IMR-90 (cell line): ENCODE measurements around the gene FRS3. TPM values are rescaled to one million over a fixed set of nuclear protein-coding genes. Genes with fewer than 3 reads are reported as not detected.

Source experiments
- ATAC-seq: fragments of 200-7000 bp; cut with Tn5 transposase; 2 replicates; pipeline ENCODE4 v1.9.1; 2020; ENCODE audit warnings: low read depth, mild to moderate bottlenecking, moderate library complexity
- BruUV-seq: library from RNA; stranded (reverse); fragments of 400-500 nt; replicated peaks from 2 replicates; lab custom pipeline; 2021; lab: Mats Ljungman, UMichigan
- CTCF ChIA-PET: fragments of 300-600 bp; formaldehyde crosslinking; extraction: SDS; loops from one replicate; lab custom pipeline; 2021; ENCODE audit warnings: antibody characterized with exemption; lab: Yijun Ruan, JAX
- POLR2A ChIA-PET: fragments of 300-600 bp; sonication (Branson Sonifier 250); formaldehyde crosslinking; loops from one replicate; lab custom pipeline; 2022; ENCODE audit warnings: antibody characterized with exemption; ENCODE audit not compliant: unreplicated experiment; lab: Charles Lee
- DNase-seq: peaks from one replicate; pipeline ENCODE4 v3.0.0; 2013
- H2AFZ ChIP-seq: replicated peaks from 2 replicates; pipeline ENCODE3; 2013; ENCODE audit warnings: low read length, mild to moderate bottlenecking; ENCODE audit not compliant: poor library complexity
- H2AK5ac ChIP-seq: 2 replicates; pipeline ENCODE4 v1.6.1; 2013; ENCODE audit warnings: low read depth, low read length, inconsistent platforms
- H2AK9ac ChIP-seq: replicated peaks from 2 replicates; pipeline ENCODE3; 2013; ENCODE audit warnings: mild to moderate bottlenecking, low read depth, low read length, moderate library complexity; ENCODE audit not compliant: poor library complexity
- H2BK120ac ChIP-seq: 2 replicates; pipeline ENCODE4 v1.6.1; 2013; ENCODE audit warnings: low read depth, low read length, inconsistent platforms
- H2BK15ac ChIP-seq: 3 replicates; pipeline ENCODE4 v1.6.1; 2013; ENCODE audit warnings: low read depth, low read length, inconsistent platforms
- H2BK20ac ChIP-seq: 2 replicates; pipeline ENCODE4 v1.6.1; 2013; ENCODE audit warnings: low read depth, mild to moderate bottlenecking, inconsistent platforms, low read length, moderate library complexity
- H2BK5ac ChIP-seq: 2 replicates; pipeline ENCODE4 v1.6.1; 2013; ENCODE audit warnings: mild to moderate bottlenecking, low read depth, low read length, inconsistent platforms; ENCODE audit not compliant: poor library complexity, severe bottlenecking
- H3K14ac ChIP-seq: replicated peaks from 2 replicates; pipeline ENCODE4 v1.6.1; 2013; ENCODE audit warnings: low read depth, low read length, inconsistent platforms
- H3K18ac ChIP-seq: 2 replicates; pipeline ENCODE4 v1.6.1; 2013; ENCODE audit warnings: low read depth, low read length, control low read depth
- H3K23ac ChIP-seq: 2 replicates; pipeline ENCODE4 v1.6.1; 2013; ENCODE audit warnings: low read depth, low read length, inconsistent platforms
- H3K27ac ChIP-seq: 2 replicates; pipeline ENCODE4 v1.5.1; 2013; ENCODE audit warnings: mild to moderate bottlenecking, control low read depth, low read length; ENCODE audit not compliant: insufficient read depth
- H3K27me3 ChIP-seq: 2 replicates; pipeline ENCODE4 v1.6.1; 2013; ENCODE audit warnings: low read length; ENCODE audit not compliant: control insufficient read depth, insufficient read depth
- H3K36me3 ChIP-seq: 2 replicates; pipeline ENCODE4 v1.6.1; 2013; ENCODE audit warnings: low read length, mixed read lengths; ENCODE audit not compliant: control insufficient read depth, insufficient read depth
- H3K4ac ChIP-seq: 2 replicates; pipeline ENCODE4 v1.6.1; 2013; ENCODE audit warnings: low read depth, low read length, inconsistent platforms
- H3K4me1 ChIP-seq: 2 replicates; pipeline ENCODE4 v1.6.1; 2013; ENCODE audit warnings: low read length, mixed read lengths; ENCODE audit not compliant: control insufficient read depth, insufficient read depth
- H3K4me2 ChIP-seq: 2 replicates; pipeline ENCODE4 v1.6.1; 2013; ENCODE audit warnings: low read depth, mild to moderate bottlenecking, control low read depth, low read length, moderate library complexity
- H3K4me3 ChIP-seq: 2 replicates; pipeline ENCODE4 v1.5.1; 2013; ENCODE audit warnings: low read depth, mild to moderate bottlenecking, control low read depth, low read length, moderate library complexity; ENCODE audit not compliant: insufficient read depth
- H3K56ac ChIP-seq: 2 replicates; pipeline ENCODE4 v1.6.1; 2013; ENCODE audit warnings: low read length, inconsistent platforms; ENCODE audit not compliant: insufficient read depth; ENCODE audit errors: extremely low read depth
- H3K79me1 ChIP-seq, 2 experiments: 2 replicates each; pipeline ENCODE4 v1.6.1; 2013; ENCODE audit warnings: low read length in 2 of 2, inconsistent platforms in 1 of 2, low read depth in 1 of 2
- H3K9ac ChIP-seq: 2 replicates; pipeline ENCODE4 v1.6.1; 2013; ENCODE audit warnings: low read depth, low read length, control low read depth
- H3K9me1 ChIP-seq: 2 replicates; pipeline ENCODE4 v1.6.1; 2013; ENCODE audit warnings: low read length, inconsistent platforms; ENCODE audit not compliant: insufficient read depth
- H3K9me3 ChIP-seq: 2 replicates; pipeline ENCODE4 v1.6.1; 2013; ENCODE audit warnings: low read length; ENCODE audit not compliant: control insufficient read depth, insufficient read depth
- H4K20me1 ChIP-seq: 2 replicates; pipeline ENCODE4 v1.6.1; 2013; ENCODE audit warnings: low read length, inconsistent platforms; ENCODE audit not compliant: insufficient read depth
- H4K5ac ChIP-seq: 2 replicates; pipeline ENCODE4 v1.6.1; 2013; ENCODE audit warnings: mild to moderate bottlenecking, low read depth, low read length, control low read depth
- H4K8ac ChIP-seq, 2 experiments: 2 replicates each; pipeline ENCODE4 v1.6.1; 2013; ENCODE audit warnings: low read depth in 2 of 2, low read length in 2 of 2, control low read depth in 1 of 2, inconsistent platforms in 1 of 2
- H4K91ac ChIP-seq: 2 replicates; pipeline ENCODE4 v1.6.1; 2013; ENCODE audit warnings: low read depth, low read length, inconsistent platforms; ENCODE audit not compliant: insufficient read depth
- BHLHE40 ChIP-seq: fragments of 150-350 bp; IDR thresholded peaks from 2 replicates; pipeline ENCODE4 v1.6.1; 2016; ENCODE audit warnings: mild to moderate bottlenecking, low read depth, low read length
- CEBPB ChIP-seq: IDR thresholded peaks from 2 replicates; pipeline ENCODE4 v1.6.1; 2012; ENCODE audit warnings: low read depth, low read length, improper control_type of control experiment
- CHD1 ChIP-seq: IDR thresholded peaks from 2 replicates; pipeline ENCODE4 v1.6.1; 2012; ENCODE audit warnings: low read depth, low read length, improper control_type of control experiment
- FOS ChIP-seq: fragments of 150-350 bp; IDR thresholded peaks from 2 replicates; pipeline ENCODE4 v1.6.1; 2016; ENCODE audit warnings: low read depth, low read length
- MAFK ChIP-seq: IDR thresholded peaks from 2 replicates; pipeline ENCODE4 v1.6.1; 2012; ENCODE audit warnings: low read depth, low read length, improper control_type of control experiment
- MAZ ChIP-seq: IDR thresholded peaks from 2 replicates; pipeline ENCODE4 v1.6.1; 2012; ENCODE audit warnings: low read depth, mild to moderate bottlenecking, low read length, improper control_type of control experiment, moderate library complexity, borderline replicate concordance
- MXI1 ChIP-seq: IDR thresholded peaks from 2 replicates; pipeline ENCODE4 v1.6.1; 2012; ENCODE audit warnings: low read depth, mild to moderate bottlenecking, low read length, moderate library complexity, borderline replicate concordance
- NFE2L2 ChIP-seq: fragments of 150-350 bp; IDR thresholded peaks from 2 replicates; pipeline ENCODE4 v1.6.1; 2016; ENCODE audit warnings: low read depth, mild to moderate bottlenecking, low read length
- POLR2A ChIP-seq: IDR thresholded peaks from 2 replicates; pipeline ENCODE4 v1.6.1; 2012; ENCODE audit warnings: mild to moderate bottlenecking, low read depth, low read length
- RAD21 ChIP-seq: IDR thresholded peaks from 2 replicates; pipeline ENCODE4 v1.6.1; 2012; ENCODE audit warnings: low read length, improper control_type of control experiment
- RCOR1 ChIP-seq: IDR thresholded peaks from 2 replicates; pipeline ENCODE4 v1.6.1; 2012; ENCODE audit warnings: mild to moderate bottlenecking, low read length, improper control_type of control experiment; ENCODE audit not compliant: insufficient replicate concordance
- RFX5 ChIP-seq: IDR thresholded peaks from 2 replicates; pipeline ENCODE4 v1.8.0; 2012; ENCODE audit warnings: low read depth, mild to moderate bottlenecking, low read length, moderate library complexity
- SMC3 ChIP-seq: fragments of 150-350 bp; IDR thresholded peaks from 2 replicates; pipeline ENCODE4 v1.6.1; 2016; ENCODE audit warnings: low read depth, mild to moderate bottlenecking, antibody characterized with exemption, low read length, moderate library complexity
- WGBS, 2 experiments: methylation state at CpG; one replicate each; pipeline versions ENCODE4 v1.1.5 to v1.1.7; 2013; ENCODE audit warnings: missing lambda C conversion rate in 2 of 2; ENCODE audit not compliant: insufficient read length in 1 of 2; ENCODE audit errors: extremely low coverage in 2 of 2; 5-methylcytosine and 5-hydroxymethylcytosine counted together
- dilution Hi-C: fragments of 300-500 bp; cut with HindIII; formaldehyde crosslinking; loops from one replicate; pipeline ENCODE4 v1.14.3; 2018; ENCODE audit warnings: low sequenced_read_pairs; ENCODE audit not compliant: unreplicated experiment
- in situ Hi-C: fragments of 300-500 bp; cut with MboI; formaldehyde crosslinking; loops from 3 replicates; pipeline ENCODE4 v1.14.3; 2019; ENCODE audit warnings: low sequenced_read_pairs, inconsistent platforms, mixed read lengths
- intact Hi-C: fragments of 100-400 bp; cut with micrococcal nuclease; formaldehyde crosslinking; loops from 2 replicates; pipeline ENCODE4 v1.10.0; 2022
- polyA plus RNA-seq, 3 experiments: library from polyadenylated mRNA; depleted of rRNA; stranded (reverse); fragments of >200 nt; gene quantifications; 2 replicates each; pipeline ENCODE4 v1.2.3, GENCODE V29; 2012; ENCODE audit warnings: low replicate concordance in 1 of 3
- total RNA-seq: library from RNA; depleted of rRNA; stranded (reverse); fragments of >200 nt; gene quantifications from 2 replicates; pipeline ENCODE4 v1.2.3, GENCODE V29; 2012
- TF ChIP-seq, protein P1 (sequence below): fragments of 150-350 bp; IDR thresholded peaks from 2 replicates; pipeline ENCODE4 v1.6.1; 2017; ENCODE audit warnings: mild to moderate bottlenecking, antibody characterized with exemption, low read length, low read depth
- TF ChIP-seq, protein P2 (sequence below): fragments of 150-350 bp; IDR thresholded peaks from 2 replicates; pipeline ENCODE4 v1.6.1; 2016; ENCODE audit warnings: low read depth, mild to moderate bottlenecking, low read length, moderate library complexity, borderline replicate concordance
- TF ChIP-seq, protein P3 (sequence below): conservative IDR thresholded peaks from 2 replicates; pipeline ENCODE4 v1.5.1; 2012; ENCODE audit warnings: mild to moderate bottlenecking, low read depth, low read length, improper control_type of control experiment

The FRS3 gene
- total and polyA plus RNA-seq, 2 of the 4 experiments (the other 2 are of a cell fraction): 0.54 to 3.8 TPM

DNA sequence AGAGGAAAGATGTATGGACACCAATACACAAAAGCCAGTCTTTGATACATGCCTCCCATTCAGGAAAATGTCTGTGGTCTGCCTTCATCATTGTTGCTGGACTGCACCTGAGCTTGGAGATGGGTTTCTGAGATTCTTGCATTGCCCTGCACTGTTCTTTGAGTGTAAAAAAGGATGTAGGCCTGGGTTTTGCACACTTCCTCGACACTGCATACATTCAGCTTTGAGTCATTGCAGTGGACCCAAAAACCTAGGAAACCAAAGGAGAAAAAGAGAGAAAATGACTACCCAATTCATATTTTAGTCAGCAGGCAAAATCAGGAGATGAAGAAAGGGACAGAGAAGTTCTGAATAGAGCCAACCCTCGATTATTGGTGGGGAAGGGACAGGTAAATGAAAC is 16.8 kb upstream of the FRS3 start:
- no peak overlapping the region for H2BK15ac ChIP-seq
- intact Hi-C loops: no loop called here
- no peak overlapping the region for H3K56ac ChIP-seq
- H3K27me3 ChIP-seq: no peaks in the 10 kb centered on the region
- no peak overlapping the region for H2BK120ac ChIP-seq
- no peak overlapping the region for H2BK20ac ChIP-seq
- peaks cover 23% of the 10 kb centered on the region for H3K36me3 ChIP-seq
- no peak overlapping the region for H3K4ac ChIP-seq
- no peak overlapping the region for H3K18ac ChIP-seq
- no peak overlapping the region for H4K91ac ChIP-seq
- no peak overlapping the region for H4K5ac ChIP-seq
- H3K9me3 ChIP-seq: no peaks in the 10 kb centered on the region
- H3K14ac ChIP-seq: no peak overlapping the region
- H3K27ac ChIP-seq: no peak overlapping the region
- H2AK9ac ChIP-seq: no peak overlapping the region
- H3K4me1 ChIP-seq: no peaks in the 10 kb centered on the region; the same call in 1 of the 2 replicates
- in situ Hi-C loops: no loop called here
- no peak for TF ChIP-seq MXI1
- TF ChIP-seq MAFK: no peak
- no peak for TF ChIP-seq RFX5
- no peak for TF ChIP-seq CEBPB
- TF ChIP-seq, protein P1, sequence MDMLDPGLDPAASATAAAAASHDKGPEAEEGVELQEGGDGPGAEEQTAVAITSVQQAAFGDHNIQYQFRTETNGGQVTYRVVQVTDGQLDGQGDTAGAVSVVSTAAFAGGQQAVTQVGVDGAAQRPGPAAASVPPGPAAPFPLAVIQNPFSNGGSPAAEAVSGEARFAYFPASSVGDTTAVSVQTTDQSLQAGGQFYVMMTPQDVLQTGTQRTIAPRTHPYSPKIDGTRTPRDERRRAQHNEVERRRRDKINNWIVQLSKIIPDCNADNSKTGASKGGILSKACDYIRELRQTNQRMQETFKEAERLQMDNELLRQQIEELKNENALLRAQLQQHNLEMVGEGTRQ: no peak
- no peak for TF ChIP-seq POLR2A
- no peak for TF ChIP-seq RAD21
- no peak for TF ChIP-seq RCOR1
- TF ChIP-seq, protein P2, sequence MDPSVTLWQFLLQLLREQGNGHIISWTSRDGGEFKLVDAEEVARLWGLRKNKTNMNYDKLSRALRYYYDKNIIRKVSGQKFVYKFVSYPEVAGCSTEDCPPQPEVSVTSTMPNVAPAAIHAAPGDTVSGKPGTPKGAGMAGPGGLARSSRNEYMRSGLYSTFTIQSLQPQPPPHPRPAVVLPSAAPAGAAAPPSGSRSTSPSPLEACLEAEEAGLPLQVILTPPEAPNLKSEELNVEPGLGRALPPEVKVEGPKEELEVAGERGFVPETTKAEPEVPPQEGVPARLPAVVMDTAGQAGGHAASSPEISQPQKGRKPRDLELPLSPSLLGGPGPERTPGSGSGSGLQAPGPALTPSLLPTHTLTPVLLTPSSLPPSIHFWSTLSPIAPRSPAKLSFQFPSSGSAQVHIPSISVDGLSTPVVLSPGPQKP: no peak
- no peak for TF ChIP-seq BHLHE40
- TF ChIP-seq MAZ: no peak
- TF ChIP-seq, protein P3, sequence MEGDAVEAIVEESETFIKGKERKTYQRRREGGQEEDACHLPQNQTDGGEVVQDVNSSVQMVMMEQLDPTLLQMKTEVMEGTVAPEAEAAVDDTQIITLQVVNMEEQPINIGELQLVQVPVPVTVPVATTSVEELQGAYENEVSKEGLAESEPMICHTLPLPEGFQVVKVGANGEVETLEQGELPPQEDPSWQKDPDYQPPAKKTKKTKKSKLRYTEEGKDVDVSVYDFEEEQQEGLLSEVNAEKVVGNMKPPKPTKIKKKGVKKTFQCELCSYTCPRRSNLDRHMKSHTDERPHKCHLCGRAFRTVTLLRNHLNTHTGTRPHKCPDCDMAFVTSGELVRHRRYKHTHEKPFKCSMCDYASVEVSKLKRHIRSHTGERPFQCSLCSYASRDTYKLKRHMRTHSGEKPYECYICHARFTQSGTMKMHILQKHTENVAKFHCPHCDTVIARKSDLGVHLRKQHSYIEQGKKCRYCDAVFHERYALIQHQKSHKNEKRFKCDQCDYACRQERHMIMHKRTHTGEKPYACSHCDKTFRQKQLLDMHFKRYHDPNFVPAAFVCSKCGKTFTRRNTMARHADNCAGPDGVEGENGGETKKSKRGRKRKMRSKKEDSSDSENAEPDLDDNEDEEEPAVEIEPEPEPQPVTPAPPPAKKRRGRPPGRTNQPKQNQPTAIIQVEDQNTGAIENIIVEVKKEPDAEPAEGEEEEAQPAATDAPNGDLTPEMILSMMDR: no peak
- no peak for TF ChIP-seq CHD1
- no peak for TF ChIP-seq FOS
- TF ChIP-seq SMC3: no peak
- TF ChIP-seq NFE2L2: no peak
- no peak for DNase-seq
- no peak overlapping the region for H4K8ac ChIP-seq
- no peak for ATAC-seq
- H4K20me1 ChIP-seq: no peaks in the 10 kb centered on the region
- no peak overlapping the region for H2AFZ ChIP-seq
- no peak overlapping the region for H3K4me3 ChIP-seq
- no peak overlapping the region for H3K9ac ChIP-seq
- peaks cover 0 to 13% of the 10 kb centered on the region in 2 experiments; a peak in 2 of 4 replicates for H3K79me1 ChIP-seq
- H3K23ac ChIP-seq: no peak overlapping the region
- H3K4me2 ChIP-seq: no peak overlapping the region
- H2AK5ac ChIP-seq: no peak overlapping the region
- POLR2A ChIA-PET: no interaction called here
- no CpG with 5 or more reads among the region's 2 CpGs for WGBS, 2 experiments
- no TSS peak for BruUV-seq
- dilution Hi-C loops: no loop called here
- H2BK5ac ChIP-seq: no peak overlapping the region
- CTCF ChIA-PET: no interaction called here
- no peaks in the 10 kb centered on the region for H3K9me1 ChIP-seq
